ENCODE data around the gene LKAAEAR1. TPM values are rescaled to one million over a fixed set of nuclear protein-coding genes. Genes with fewer than 3 reads are reported as not detected.

LKAAEAR1 gene
- total and polyA plus RNA-seq, 2 of the 13 experiments (the other 11 are each of a cell fraction or from before 2014, with no cell fraction given) = not detected

DNA sequence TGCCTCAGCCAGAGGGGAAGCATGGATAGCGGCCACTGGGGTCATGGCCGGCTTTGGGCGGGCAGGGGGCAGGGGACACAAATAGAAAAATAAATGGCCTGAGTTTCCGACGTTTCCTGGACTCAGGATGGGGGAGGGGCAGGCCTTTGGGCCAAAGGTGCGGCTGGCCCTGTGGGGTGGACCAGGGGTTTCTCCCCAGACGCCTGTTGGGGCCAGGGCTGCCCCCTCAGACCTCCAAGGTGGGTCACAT, 27.6 kb downstream of the LKAAEAR1 start (continued):
- TF ChIP-seq, protein P1, sequence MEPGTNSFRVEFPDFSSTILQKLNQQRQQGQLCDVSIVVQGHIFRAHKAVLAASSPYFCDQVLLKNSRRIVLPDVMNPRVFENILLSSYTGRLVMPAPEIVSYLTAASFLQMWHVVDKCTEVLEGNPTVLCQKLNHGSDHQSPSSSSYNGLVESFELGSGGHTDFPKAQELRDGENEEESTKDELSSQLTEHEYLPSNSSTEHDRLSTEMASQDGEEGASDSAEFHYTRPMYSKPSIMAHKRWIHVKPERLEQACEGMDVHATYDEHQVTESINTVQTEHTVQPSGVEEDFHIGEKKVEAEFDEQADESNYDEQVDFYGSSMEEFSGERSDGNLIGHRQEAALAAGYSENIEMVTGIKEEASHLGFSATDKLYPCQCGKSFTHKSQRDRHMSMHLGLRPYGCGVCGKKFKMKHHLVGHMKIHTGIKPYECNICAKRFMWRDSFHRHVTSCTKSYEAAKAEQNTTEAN (CRISPR knock-in tag; conservative IDR thresholded peaks at IDR 0.05) = no peak
- no peak for TF ChIP-seq ZNF800 (CRISPR knock-in tag; IDR thresholded peaks at IDR 0.05)
- TF ChIP-seq MNT (IDR thresholded peaks at IDR 0.05) = no peak
- no peak for TF ChIP-seq ZNF589 (CRISPR knock-in tag; conservative IDR thresholded peaks at IDR 0.05)
- TF ChIP-seq ZNF260 (CRISPR knock-in tag; IDR thresholded peaks at IDR 0.05; ENCODE audit: borderline replicate concordance, low read depth) = no peak
- TF ChIP-seq ZNF609 (CRISPR knock-in tag; IDR thresholded peaks at IDR 0.05; ENCODE audit: borderline replicate concordance) = no peak; the same call in 1 of the 2 replicates
- 0 out of 2 replicates have a peak, but pooled peaks have one; percentile 53 for TF ChIP-seq KLF12 (CRISPR knock-in tag; IDR thresholded peaks at IDR 0.05; ENCODE audit: borderline replicate concordance)
- no peak for TF ChIP-seq MLXIP (CRISPR knock-in tag; IDR thresholded peaks at IDR 0.05; ENCODE audit: borderline replicate concordance)
- TF ChIP-seq, protein P2, sequence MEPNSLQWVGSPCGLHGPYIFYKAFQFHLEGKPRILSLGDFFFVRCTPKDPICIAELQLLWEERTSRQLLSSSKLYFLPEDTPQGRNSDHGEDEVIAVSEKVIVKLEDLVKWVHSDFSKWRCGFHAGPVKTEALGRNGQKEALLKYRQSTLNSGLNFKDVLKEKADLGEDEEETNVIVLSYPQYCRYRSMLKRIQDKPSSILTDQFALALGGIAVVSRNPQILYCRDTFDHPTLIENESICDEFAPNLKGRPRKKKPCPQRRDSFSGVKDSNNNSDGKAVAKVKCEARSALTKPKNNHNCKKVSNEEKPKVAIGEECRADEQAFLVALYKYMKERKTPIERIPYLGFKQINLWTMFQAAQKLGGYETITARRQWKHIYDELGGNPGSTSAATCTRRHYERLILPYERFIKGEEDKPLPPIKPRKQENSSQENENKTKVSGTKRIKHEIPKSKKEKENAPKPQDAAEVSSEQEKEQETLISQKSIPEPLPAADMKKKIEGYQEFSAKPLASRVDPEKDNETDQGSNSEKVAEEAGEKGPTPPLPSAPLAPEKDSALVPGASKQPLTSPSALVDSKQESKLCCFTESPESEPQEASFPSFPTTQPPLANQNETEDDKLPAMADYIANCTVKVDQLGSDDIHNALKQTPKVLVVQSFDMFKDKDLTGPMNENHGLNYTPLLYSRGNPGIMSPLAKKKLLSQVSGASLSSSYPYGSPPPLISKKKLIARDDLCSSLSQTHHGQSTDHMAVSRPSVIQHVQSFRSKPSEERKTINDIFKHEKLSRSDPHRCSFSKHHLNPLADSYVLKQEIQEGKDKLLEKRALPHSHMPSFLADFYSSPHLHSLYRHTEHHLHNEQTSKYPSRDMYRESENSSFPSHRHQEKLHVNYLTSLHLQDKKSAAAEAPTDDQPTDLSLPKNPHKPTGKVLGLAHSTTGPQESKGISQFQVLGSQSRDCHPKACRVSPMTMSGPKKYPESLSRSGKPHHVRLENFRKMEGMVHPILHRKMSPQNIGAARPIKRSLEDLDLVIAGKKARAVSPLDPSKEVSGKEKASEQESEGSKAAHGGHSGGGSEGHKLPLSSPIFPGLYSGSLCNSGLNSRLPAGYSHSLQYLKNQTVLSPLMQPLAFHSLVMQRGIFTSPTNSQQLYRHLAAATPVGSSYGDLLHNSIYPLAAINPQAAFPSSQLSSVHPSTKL (CRISPR knock-in tag; IDR thresholded peaks at IDR 0.05) = peak; percentile 45
- no peak for TF ChIP-seq KDM1A (CRISPR knock-in tag; IDR thresholded peaks at IDR 0.05)

All from HepG2 (cell line).